ENCODE data around the gene PRSS3.
"Not testable (repeated sequence)": the region's sequence is repeated elsewhere in the genome, so short reads cannot be mapped to it uniquely, and the experiment has no call there.

Gene PRSS3

DNA sequence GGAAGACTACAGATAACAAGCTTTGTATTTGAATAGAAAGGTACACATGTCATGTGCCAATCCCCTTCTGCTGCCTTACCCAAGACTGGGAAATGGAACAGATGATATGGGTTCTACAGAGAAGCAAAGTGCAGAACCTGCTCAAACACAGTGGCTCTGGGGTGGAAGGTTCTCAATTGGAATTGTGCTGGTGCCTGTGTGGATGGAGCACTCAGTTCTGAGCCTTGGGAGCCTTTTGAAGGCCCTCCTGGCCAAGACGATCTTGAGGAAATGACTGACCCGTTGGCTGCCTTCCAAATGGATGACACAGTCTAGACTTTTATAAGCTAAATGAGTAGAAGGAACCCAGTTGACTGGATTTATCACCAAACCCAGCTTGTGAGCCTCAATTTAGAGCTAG, 4.2 kb upstream of the PRSS3 start:
- no peaks in the 10 kb centered on the region for H3K4me1 ChIP-seq (ENCODE audit: control insufficient read depth, insufficient read depth, low read length)
- no peak overlapping the region for H3K4me3 ChIP-seq (ENCODE audit: low read depth, low read length)
- no peaks in the 10 kb centered on the region for H3K27me3 ChIP-seq (ENCODE audit: control insufficient read depth, insufficient read depth, low read length)
- no peaks in the 10 kb centered on the region for H3K9me3 ChIP-seq (ENCODE audit: control insufficient read depth, insufficient read depth, low read length)
- H3K36me3 ChIP-seq (ENCODE audit: control insufficient read depth, insufficient read depth, low read length): no peaks in the 10 kb centered on the region
- H3K9ac ChIP-seq (ENCODE audit: low read depth, low read length): no peak overlapping the region

GRCh38 chr9:33793496-33793895, 1.9 kb upstream of the PRSS3 start:
- H3K36me3 ChIP-seq (ENCODE audit: control insufficient read depth, insufficient read depth, low read length); H3K27me3 ChIP-seq (ENCODE audit: control insufficient read depth, insufficient read depth, low read length): not testable (repeated sequence)

GRCh38 chr9:33794560-33794959, 801 bp upstream of the PRSS3 start:
- no peaks in the 10 kb centered on the region for H3K36me3 ChIP-seq (ENCODE audit: control insufficient read depth, insufficient read depth, low read length)
- H3K27me3 ChIP-seq (ENCODE audit: control insufficient read depth, insufficient read depth, low read length): no peaks in the 10 kb centered on the region
- H3K4me1 ChIP-seq (ENCODE audit: control insufficient read depth, insufficient read depth, low read length): no peaks in the 10 kb centered on the region
- H3K9me3 ChIP-seq (ENCODE audit: control insufficient read depth, insufficient read depth, low read length): no peaks in the 10 kb centered on the region
- H3K9ac ChIP-seq (ENCODE audit: low read depth, low read length): no peak overlapping the region
- no peak overlapping the region for H3K4me3 ChIP-seq (ENCODE audit: low read depth, low read length)

More at GRCh38 chr9:33793496-33793895, 1.9 kb upstream of the PRSS3 start:
- not testable (repeated sequence) for H3K4me1 ChIP-seq (ENCODE audit: control insufficient read depth, insufficient read depth, low read length); H3K4me3 ChIP-seq (ENCODE audit: low read depth, low read length); H3K9me3 ChIP-seq (ENCODE audit: control insufficient read depth, insufficient read depth, low read length); H3K9ac ChIP-seq (ENCODE audit: low read depth, low read length)

DNA sequence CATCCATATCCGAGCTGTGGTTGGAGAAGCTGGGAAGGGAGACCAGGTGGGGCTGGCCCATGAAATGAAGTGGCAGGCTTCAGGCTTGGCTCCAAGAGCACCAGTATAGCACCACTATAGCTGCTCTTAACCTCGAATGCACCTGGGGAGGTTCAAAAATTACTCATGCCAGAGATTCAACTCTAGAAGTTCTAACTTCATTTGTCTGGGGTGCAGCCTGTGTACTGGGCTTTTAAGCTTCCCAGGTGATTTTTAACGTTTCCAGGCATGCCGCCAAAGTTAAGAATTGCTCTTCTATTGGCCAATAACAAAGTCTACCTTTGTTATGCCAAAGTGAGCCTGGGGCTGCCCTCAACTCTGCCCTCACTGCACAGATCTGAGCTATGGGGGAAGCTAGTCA, 458 bp downstream of the PRSS3 start:
- H3K27me3 ChIP-seq (ENCODE audit: control insufficient read depth, insufficient read depth, low read length): no peaks in the 10 kb centered on the region
- H3K4me1 ChIP-seq (ENCODE audit: control insufficient read depth, insufficient read depth, low read length): no peaks in the 10 kb centered on the region
- no peak overlapping the region for H3K4me3 ChIP-seq (ENCODE audit: low read depth, low read length)
- no peaks in the 10 kb centered on the region for H3K9me3 ChIP-seq (ENCODE audit: control insufficient read depth, insufficient read depth, low read length)
- no peak overlapping the region for H3K9ac ChIP-seq (ENCODE audit: low read depth, low read length)
- H3K36me3 ChIP-seq (ENCODE audit: control insufficient read depth, insufficient read depth, low read length): no peaks in the 10 kb centered on the region

GRCh38 chr9:33796679-33797078, 1.3 kb downstream of the PRSS3 start:
- H3K4me3 ChIP-seq (ENCODE audit: low read depth, low read length); H3K36me3 ChIP-seq (ENCODE audit: control insufficient read depth, insufficient read depth, low read length); H3K27me3 ChIP-seq (ENCODE audit: control insufficient read depth, insufficient read depth, low read length); H3K9ac ChIP-seq (ENCODE audit: low read depth, low read length); H3K4me1 ChIP-seq (ENCODE audit: control insufficient read depth, insufficient read depth, low read length); H3K9me3 ChIP-seq (ENCODE audit: control insufficient read depth, insufficient read depth, low read length): not testable (repeated sequence)

- Histone ChIP-seq H3K4me1 (ENCODE audit: control insufficient read depth, insufficient read depth, low read length) (no peaks in the 10 kb centered on the region), H3K36me3 (ENCODE audit: control insufficient read depth, insufficient read depth, low read length) (no peaks in the 10 kb centered on the region), H3K9ac (ENCODE audit: low read depth, low read length) (no peak overlapping the region), H3K4me3 (ENCODE audit: low read depth, low read length) (no peak overlapping the region), H3K9me3 (ENCODE audit: control insufficient read depth, insufficient read depth, low read length) (no peaks in the 10 kb centered on the region), H3K27me3 (ENCODE audit: control insufficient read depth, insufficient read depth, low read length) (no peaks in the 10 kb centered on the region)
Observed at GRCh38 chr9:33797837-33798236, 2.5 kb downstream of the PRSS3 start.

DNA sequence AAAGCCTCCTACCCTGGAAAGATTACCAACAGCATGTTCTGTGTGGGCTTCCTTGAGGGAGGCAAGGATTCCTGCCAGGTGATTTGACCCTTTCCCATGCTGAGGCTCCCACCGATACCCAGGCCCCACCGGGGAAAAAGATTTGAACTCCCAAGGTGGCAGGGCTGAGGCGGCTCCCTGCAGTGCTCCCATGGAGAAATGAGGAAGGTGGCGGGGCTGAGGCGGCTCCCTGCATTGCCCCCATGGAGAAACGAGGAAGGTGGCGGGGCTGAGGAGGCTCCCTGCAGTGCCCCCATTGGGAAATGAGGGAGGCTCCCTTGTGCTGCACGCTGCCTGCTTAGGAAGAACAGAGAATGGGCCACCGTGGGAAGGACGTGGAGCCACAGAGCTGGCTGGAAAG, 3.2 kb downstream of the PRSS3 start:
- no peaks in the 10 kb centered on the region for H3K9me3 ChIP-seq (ENCODE audit: control insufficient read depth, insufficient read depth, low read length)
- H3K4me1 ChIP-seq (ENCODE audit: control insufficient read depth, insufficient read depth, low read length): no peaks in the 10 kb centered on the region

GRCh38 chr9:33799928-33800704, 4.8 kb downstream of the PRSS3 start:
- H3K9me3 ChIP-seq (ENCODE audit: control insufficient read depth, insufficient read depth, low read length): no peaks in the 10 kb centered on the region
- no peaks in the 10 kb centered on the region for H3K4me1 ChIP-seq (ENCODE audit: control insufficient read depth, insufficient read depth, low read length)
- H3K36me3 ChIP-seq (ENCODE audit: control insufficient read depth, insufficient read depth, low read length): no peaks in the 10 kb centered on the region
- no peak overlapping the region for H3K4me3 ChIP-seq (ENCODE audit: low read depth, low read length)
- H3K27me3 ChIP-seq (ENCODE audit: control insufficient read depth, insufficient read depth, low read length): no peaks in the 10 kb centered on the region
- H3K9ac ChIP-seq (ENCODE audit: low read depth, low read length): no peak overlapping the region

More for the DNA sequence above, 3.2 kb downstream of the PRSS3 start:
- Histone ChIP-seq H3K9ac (ENCODE audit: low read depth, low read length) (no peak overlapping the region), H3K27me3 (ENCODE audit: control insufficient read depth, insufficient read depth, low read length) (no peaks in the 10 kb centered on the region), H3K36me3 (ENCODE audit: control insufficient read depth, insufficient read depth, low read length) (no peaks in the 10 kb centered on the region), H3K4me3 (ENCODE audit: low read depth, low read length) (no peak overlapping the region)

- Histone ChIP-seq H3K4me1 (ENCODE audit: control insufficient read depth, insufficient read depth, low read length) (no peaks in the 10 kb centered on the region), H3K9me3 (ENCODE audit: control insufficient read depth, insufficient read depth, low read length) (no peaks in the 10 kb centered on the region), H3K4me3 (ENCODE audit: low read depth, low read length) (no peak overlapping the region), H3K27me3 (ENCODE audit: control insufficient read depth, insufficient read depth, low read length) (no peaks in the 10 kb centered on the region), H3K36me3 (ENCODE audit: control insufficient read depth, insufficient read depth, low read length) (no peaks in the 10 kb centered on the region), H3K9ac (ENCODE audit: low read depth, low read length) (no peak overlapping the region)
Observed at GRCh38 chr9:33800886-33801285, 5.5 kb downstream of the PRSS3 start.

DNA sequence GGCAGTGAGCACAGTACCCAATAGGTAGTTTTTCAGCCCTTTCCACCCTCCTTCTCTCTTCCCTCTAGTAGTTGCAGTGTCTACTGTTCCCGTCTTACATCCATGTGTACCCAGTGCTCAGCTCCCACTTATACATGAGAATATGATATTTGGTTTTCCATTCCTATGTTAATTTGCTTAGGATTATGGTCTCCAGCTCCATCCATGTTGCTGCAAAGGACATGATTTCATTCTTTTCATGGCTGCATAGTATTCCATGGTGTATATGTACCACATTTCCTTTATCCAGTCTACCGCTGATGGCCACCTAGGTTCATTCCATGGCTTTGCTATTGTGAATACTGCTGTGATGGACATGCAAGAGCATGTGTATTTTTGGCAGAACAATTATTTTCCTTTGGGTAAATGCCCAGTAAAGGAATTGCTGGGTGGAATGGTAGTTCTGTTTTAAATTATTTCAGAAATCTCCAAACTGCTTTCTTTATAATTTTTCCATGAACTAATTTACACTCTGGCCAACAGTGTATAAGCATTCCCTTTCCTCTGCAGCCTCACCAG, 6.7 kb downstream of the PRSS3 start:
- not testable (repeated sequence) for H3K9me3 ChIP-seq (ENCODE audit: control insufficient read depth, insufficient read depth, low read length); H3K27me3 ChIP-seq (ENCODE audit: control insufficient read depth, insufficient read depth, low read length); H3K36me3 ChIP-seq (ENCODE audit: control insufficient read depth, insufficient read depth, low read length); H3K4me1 ChIP-seq (ENCODE audit: control insufficient read depth, insufficient read depth, low read length); H3K9ac ChIP-seq (ENCODE audit: low read depth, low read length); H3K4me3 ChIP-seq (ENCODE audit: low read depth, low read length)

DNA sequence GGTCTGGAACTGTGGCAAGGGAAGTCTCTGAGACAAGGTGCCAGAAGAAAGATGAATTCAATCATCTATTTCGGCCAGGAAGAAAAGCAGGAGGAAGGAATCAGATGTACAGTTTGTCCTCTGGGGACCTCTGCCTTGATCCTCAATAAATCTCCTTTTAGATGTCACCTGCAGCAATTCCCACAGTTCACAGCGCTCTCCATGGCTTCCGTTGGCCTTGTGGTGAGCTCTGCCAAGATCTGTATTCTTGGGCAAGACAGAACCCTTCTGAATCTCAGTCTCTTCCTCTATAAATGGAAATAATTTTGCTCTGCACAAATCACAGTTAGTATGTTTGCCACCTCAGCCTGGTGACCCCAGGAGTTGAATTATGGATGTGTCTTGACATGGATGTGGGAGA, 8.8 kb downstream of the PRSS3 start:
- H3K9me3 ChIP-seq (ENCODE audit: control insufficient read depth, insufficient read depth, low read length); H3K9ac ChIP-seq (ENCODE audit: low read depth, low read length); H3K27me3 ChIP-seq (ENCODE audit: control insufficient read depth, insufficient read depth, low read length); H3K4me3 ChIP-seq (ENCODE audit: low read depth, low read length); H3K36me3 ChIP-seq (ENCODE audit: control insufficient read depth, insufficient read depth, low read length); H3K4me1 ChIP-seq (ENCODE audit: control insufficient read depth, insufficient read depth, low read length): not testable (repeated sequence)

- not testable (repeated sequence) for H3K4me3 ChIP-seq (ENCODE audit: low read depth, low read length); H3K27me3 ChIP-seq (ENCODE audit: control insufficient read depth, insufficient read depth, low read length); H3K9me3 ChIP-seq (ENCODE audit: control insufficient read depth, insufficient read depth, low read length); H3K9ac ChIP-seq (ENCODE audit: low read depth, low read length); H3K36me3 ChIP-seq (ENCODE audit: control insufficient read depth, insufficient read depth, low read length); H3K4me1 ChIP-seq (ENCODE audit: control insufficient read depth, insufficient read depth, low read length)
Observed at GRCh38 chr9:33807156-33807555, 11.8 kb downstream of the PRSS3 start.

All from iPS-15b (cell line).